Thoracic aorta (tissue), 2 donors: ENCODE data around the gene IHH. TPM values are rescaled to one million over a fixed set of nuclear protein-coding genes. Genes with fewer than 3 reads are reported as not detected.

ENCODE experiments used
- ATAC-seq: fragments of 150-250 bp; one replicate; pipeline ENCODE4 v1.8.0; 2017; ENCODE audit warnings: low read depth; ENCODE audit not compliant: insufficient number of reproducible peaks, low FRiP score
- DNase-seq: peaks from one replicate; pipeline ENCODE4 v3.0.0-alpha.2; 2020; ENCODE audit warnings: low spot score
- H3K27ac ChIP-seq, 2 donors: fragments of 200-600 bp; sonication (generic); 1 replicate in 1 of 2; 2 replicates in 1 of 2; pipeline ENCODE4 v1.5.1; 2016; ENCODE audit warnings: mild to moderate bottlenecking in 2 of 2, moderate library complexity in 2 of 2
- H3K27me3 ChIP-seq: fragments of 200-600 bp; sonication (generic); replicated peaks from 2 replicates; pipeline ENCODE4 v1.6.0; 2016; ENCODE audit warnings: mild to moderate bottlenecking; ENCODE audit not compliant: insufficient read depth
- H3K36me3 ChIP-seq: fragments of 200-600 bp; sonication (generic); one replicate; pipeline ENCODE4 v1.5.1; 2016
- H3K4me1 ChIP-seq, 2 donors: fragments of 200-600 bp; sonication (generic); 1 replicate in 1 of 2; 2 replicates in 1 of 2; pipeline versions ENCODE4 v1.5.1 to v1.6.0; 2016; ENCODE audit warnings: low read depth in 2 of 2, mild to moderate bottlenecking in 1 of 2; ENCODE audit not compliant: control insufficient read depth in 1 of 2
- H3K4me3 ChIP-seq: fragments of 200-600 bp; sonication (generic); 2 replicates; pipeline ENCODE4 v1.5.1; 2016; ENCODE audit warnings: mild to moderate bottlenecking
- H3K9me3 ChIP-seq: fragments of 200-600 bp; sonication (generic); 2 replicates; pipeline ENCODE4 v1.5.1; 2016
- total RNA-seq, 2 donors: library from RNA; depleted of rRNA; stranded (reverse); fragments of >200 nt; gene quantifications; one replicate each; pipeline versions ENCODE4 v1.1.0 to v1.2.3, GENCODE V29; 2016
- TF ChIP-seq, protein P1 (sequence below): fragments of 200-600 bp; sonication (generic); IDR thresholded peaks from one replicate; pipeline ENCODE4 v1.5.1; 2019; ENCODE audit warnings: antibody characterized with exemption

IHH gene
- total RNA-seq, 2 donors from 2014 or later = 1.6 TPM; not detected in 1

DNA sequence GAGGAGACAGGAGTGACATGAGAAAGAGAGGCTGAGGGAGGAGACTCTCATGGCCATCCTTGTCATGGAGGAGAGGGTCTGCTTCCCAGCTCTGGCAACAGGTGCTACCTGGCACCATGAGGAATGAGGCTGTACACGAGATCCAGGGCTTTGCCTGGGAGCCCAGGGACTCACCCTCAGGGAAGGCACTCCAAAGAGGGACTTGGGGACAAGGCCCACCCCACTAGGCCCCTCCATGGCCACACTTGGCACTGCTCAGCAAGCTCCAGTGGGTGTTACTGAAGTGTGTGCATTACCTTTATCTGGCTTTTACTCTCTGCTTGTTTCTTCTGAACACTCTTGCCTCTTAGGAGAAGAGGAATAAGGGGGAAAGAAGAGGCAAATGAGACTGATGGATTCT lies 22.1 kb downstream of the IHH start:
- TF ChIP-seq, protein P1, sequence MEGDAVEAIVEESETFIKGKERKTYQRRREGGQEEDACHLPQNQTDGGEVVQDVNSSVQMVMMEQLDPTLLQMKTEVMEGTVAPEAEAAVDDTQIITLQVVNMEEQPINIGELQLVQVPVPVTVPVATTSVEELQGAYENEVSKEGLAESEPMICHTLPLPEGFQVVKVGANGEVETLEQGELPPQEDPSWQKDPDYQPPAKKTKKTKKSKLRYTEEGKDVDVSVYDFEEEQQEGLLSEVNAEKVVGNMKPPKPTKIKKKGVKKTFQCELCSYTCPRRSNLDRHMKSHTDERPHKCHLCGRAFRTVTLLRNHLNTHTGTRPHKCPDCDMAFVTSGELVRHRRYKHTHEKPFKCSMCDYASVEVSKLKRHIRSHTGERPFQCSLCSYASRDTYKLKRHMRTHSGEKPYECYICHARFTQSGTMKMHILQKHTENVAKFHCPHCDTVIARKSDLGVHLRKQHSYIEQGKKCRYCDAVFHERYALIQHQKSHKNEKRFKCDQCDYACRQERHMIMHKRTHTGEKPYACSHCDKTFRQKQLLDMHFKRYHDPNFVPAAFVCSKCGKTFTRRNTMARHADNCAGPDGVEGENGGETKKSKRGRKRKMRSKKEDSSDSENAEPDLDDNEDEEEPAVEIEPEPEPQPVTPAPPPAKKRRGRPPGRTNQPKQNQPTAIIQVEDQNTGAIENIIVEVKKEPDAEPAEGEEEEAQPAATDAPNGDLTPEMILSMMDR = no peak
- H3K4me3 ChIP-seq = no peak overlapping the region
- H3K27ac ChIP-seq = no peak overlapping the region
- ATAC-seq (no peak), DNase-seq (no peak)
- H3K27me3 ChIP-seq = no peaks in the 10 kb centered on the region
- no peaks in the 10 kb centered on the region for H3K9me3 ChIP-seq
- no peaks in the 10 kb centered on the region for H3K36me3 ChIP-seq
- H3K4me1 ChIP-seq = peaks cover 0 to 4% of the 10 kb centered on the region in 2 donors

DNA sequence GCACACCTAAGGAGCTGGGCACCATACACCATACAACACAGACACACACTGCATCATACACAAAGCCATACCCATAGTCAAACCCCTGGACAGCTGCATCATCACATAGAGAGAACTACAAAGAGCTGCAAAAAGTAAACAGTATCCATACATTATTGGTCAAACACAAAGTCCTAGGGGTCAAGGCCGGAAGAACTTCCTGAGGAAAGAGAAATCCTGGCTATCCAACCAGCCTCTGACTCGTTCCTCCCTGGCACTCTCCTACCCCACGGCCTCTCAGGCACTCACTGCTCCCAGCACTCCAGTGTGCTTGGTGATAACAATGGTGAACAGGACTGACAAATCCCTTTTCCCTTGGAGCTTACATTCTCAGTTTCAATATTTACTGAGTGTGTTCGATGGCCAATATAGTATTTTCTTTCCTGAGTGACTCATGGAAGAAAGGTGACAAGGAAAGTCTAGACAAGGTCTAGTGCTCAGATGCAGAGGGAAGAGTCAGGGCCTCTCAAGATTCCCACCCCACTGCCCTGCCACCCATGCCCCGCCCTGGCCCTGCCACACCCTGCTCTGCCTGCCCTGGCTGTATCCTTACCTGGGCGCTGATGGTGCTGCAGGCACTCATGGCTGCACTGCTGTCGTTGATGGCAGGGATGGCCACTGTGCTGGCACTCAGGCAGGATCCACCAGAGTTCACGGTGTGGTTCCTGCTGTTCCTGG lies 22.8 kb downstream of the IHH start:
- H3K27me3 ChIP-seq = no peaks in the 10 kb centered on the region
- H3K4me3 ChIP-seq = no peak overlapping the region
- H3K36me3 ChIP-seq = no peaks in the 10 kb centered on the region
- H3K27ac ChIP-seq = no peak overlapping the region
- H3K9me3 ChIP-seq = no peaks in the 10 kb centered on the region
- TF ChIP-seq, protein P1 = no peak
- DNase-seq = no peak
- no peak for ATAC-seq
- peaks cover 0 to 4% of the 10 kb centered on the region in 2 donors for H3K4me1 ChIP-seq

DNA sequence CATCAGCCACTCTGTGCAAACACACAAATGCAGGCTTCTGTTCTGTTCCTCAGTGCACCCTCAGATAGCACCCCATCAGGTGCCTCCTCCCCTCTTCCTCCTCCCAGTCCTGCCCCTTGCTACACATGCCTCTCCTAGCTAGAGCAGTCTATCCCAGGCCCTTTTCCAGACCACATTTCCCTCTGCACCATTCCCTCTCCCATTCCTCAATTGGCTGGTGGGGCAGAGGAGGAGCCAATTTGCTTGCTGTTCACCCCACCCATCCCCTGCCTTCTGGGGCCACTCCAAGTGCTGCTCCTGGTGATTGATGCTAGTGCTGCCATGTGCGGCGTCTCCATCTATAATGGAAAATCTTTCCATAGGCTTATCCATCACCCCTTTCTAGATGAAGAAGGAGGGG lies 24.8 kb downstream of the IHH start:
- H3K4me1 ChIP-seq = no peaks in the 10 kb centered on the region

DNA sequence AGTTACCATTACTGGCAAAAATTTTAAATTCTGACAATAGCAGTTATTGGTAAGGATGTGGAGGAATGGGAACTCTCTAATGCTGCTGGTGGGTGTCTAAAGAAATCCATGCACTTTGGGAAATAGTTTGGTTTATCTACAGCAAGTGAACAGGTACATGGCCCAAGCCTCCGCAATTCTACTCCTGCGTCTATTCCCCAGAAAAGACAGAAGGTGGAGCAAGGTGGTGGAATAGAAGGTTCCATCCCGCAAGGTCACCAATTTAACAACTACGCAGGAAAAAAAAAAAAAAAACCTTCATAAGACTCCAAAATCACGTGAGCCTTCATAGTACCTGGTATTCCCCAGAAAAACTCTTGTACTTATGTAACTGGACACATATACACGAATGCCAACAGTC lies 25.9 kb downstream of the IHH start:
- H3K4me1 ChIP-seq = no peaks in the 10 kb centered on the region
- TF ChIP-seq, protein P1 = no peak
- H3K27ac ChIP-seq = no peak overlapping the region
- no peaks in the 10 kb centered on the region for H3K27me3 ChIP-seq
- DNase-seq = no peak
- H3K4me3 ChIP-seq = no peak overlapping the region
- no peaks in the 10 kb centered on the region for H3K36me3 ChIP-seq
- no peaks in the 10 kb centered on the region for H3K9me3 ChIP-seq
- no peak for ATAC-seq

More for the DNA sequence above, 24.8 kb downstream of the IHH start:
- Histone ChIP-seq H3K27me3 (no peaks in the 10 kb centered on the region), H3K36me3 (no peaks in the 10 kb centered on the region), H3K4me3 (no peak overlapping the region), H3K27ac (no peak overlapping the region), H3K9me3 (no peaks in the 10 kb centered on the region)
- DNase-seq (no peak), ATAC-seq (no peak)
- TF ChIP-seq, protein P1 = no peak

DNA sequence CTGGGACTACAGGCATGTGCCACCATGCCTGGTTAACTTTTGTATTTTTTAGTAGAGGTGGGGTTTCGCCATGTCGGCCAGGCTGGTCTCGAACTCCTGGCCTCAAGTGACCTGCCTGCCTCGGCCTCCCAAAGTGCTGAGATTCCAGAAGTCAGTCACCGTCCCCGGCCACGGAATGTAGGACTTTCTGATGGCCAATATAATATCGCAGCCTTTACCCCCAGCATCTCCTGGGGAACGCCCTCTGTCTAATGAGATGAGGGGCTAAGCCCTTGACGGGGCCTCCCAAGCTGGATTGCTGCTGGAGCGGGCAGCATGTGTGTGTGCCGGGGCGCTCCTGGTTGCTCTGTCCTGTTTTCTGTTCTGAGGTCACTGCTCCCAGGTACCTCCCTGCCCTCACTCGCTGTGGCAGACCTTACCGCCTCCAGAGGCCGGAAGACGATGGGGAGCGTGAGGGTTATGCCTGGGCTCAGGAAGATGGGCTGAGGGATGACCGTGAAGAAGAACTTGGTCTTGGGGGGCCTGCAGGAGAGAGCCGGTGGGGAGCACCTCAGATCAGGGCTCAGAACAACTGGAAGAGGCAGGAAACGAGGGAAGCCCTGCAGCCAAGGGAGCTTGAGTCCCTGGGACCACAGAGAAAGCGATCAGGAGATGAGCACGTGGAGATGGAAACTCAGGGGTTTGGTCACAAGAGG lies 28.5 kb downstream of the IHH start:
- Histone ChIP-seq H3K4me3 (no peak overlapping the region), H3K27ac (no peak overlapping the region), H3K4me1 (no peaks in the 10 kb centered on the region), H3K36me3 (no peaks in the 10 kb centered on the region), H3K27me3 (no peaks in the 10 kb centered on the region), H3K9me3 (no peaks in the 10 kb centered on the region)
- TF ChIP-seq, protein P1 = no peak
- DNase-seq (no peak), ATAC-seq (no peak)
